NK-92 (cell line): Measurements from ENCODE around the gene CCDC127.
A peak's percentile ranks its signal among the peaks of the same experiment; 100 is the strongest.
"Not testable (repeated sequence)": the region's sequence is repeated elsewhere in the genome, so short reads cannot be mapped to it uniquely, and the experiment has no call there.

Experiments
- DNase-seq: peaks from one replicate; lab custom pipeline; 2025; ENCODE audit not compliant: unreplicated experiment; lab: John Stamatoyannopoulos, UW

The CCDC127 gene

GRCh38 chr5:217494-218456, at the start of gene CCDC127, which contains the start of gene SDHA:
Gene CCDC127, minus strand, starts transcription at chr5:218153. Its CDS starts 1,304 bp downstream, at chr5:216849.
Gene SDHA, plus strand, starts transcription at chr5:218320. Its CDS starts 36 bp downstream, at chr5:218356.
- peak; percentile 87 for DNase-seq

- DNase-seq: no peak
These were observed 49.8 kb upstream of the CCDC127 start for GRCh38 chr5:267716-268115.

- DNase-seq: not testable (repeated sequence)
These were observed 48.5 kb upstream of the CCDC127 start for GRCh38 chr5:266311-267026.

GRCh38 chr5:264338-264737, 46.4 kb upstream of the CCDC127 start:
- DNase-seq: no peak

- not testable (repeated sequence) for DNase-seq
These were observed 45.5 kb upstream of the CCDC127 start for GRCh38 chr5:263275-263974.

GRCh38 chr5:257148-257547, 39.2 kb upstream of the CCDC127 start:
- no peak for DNase-seq

GRCh38 chr5:256347-256746, 38.4 kb upstream of the CCDC127 start:
- DNase-seq: not testable (repeated sequence)

GRCh38 chr5:255116-255515, 37.2 kb upstream of the CCDC127 start:
- not testable (repeated sequence) for DNase-seq

- DNase-seq: not testable (repeated sequence)
These were observed 36.4 kb upstream of the CCDC127 start for GRCh38 chr5:254322-254721.

- DNase-seq: no peak
These were observed 34.6 kb upstream of the CCDC127 start for GRCh38 chr5:252546-252945.

GRCh38 chr5:251975-252374, 34.0 kb upstream of the CCDC127 start:
- not testable (repeated sequence) for DNase-seq

- DNase-seq: not testable (repeated sequence)
These were observed 33.6 kb upstream of the CCDC127 start for GRCh38 chr5:251538-251937.

GRCh38 chr5:251016-251415, 33.1 kb upstream of the CCDC127 start:
- not testable (repeated sequence) for DNase-seq

GRCh38 chr5:250396-250795, 32.4 kb upstream of the CCDC127 start:
- DNase-seq: not testable (repeated sequence)

- DNase-seq: not testable (repeated sequence)
These were observed 27.8 kb upstream of the CCDC127 start for GRCh38 chr5:245717-246116.

GRCh38 chr5:243683-244367, 25.9 kb upstream of the CCDC127 start:
- not testable (repeated sequence) for DNase-seq

GRCh38 chr5:241045-241669, 23.2 kb upstream of the CCDC127 start:
- DNase-seq: not testable (repeated sequence)

GRCh38 chr5:240550-240949, 22.6 kb upstream of the CCDC127 start:
- not testable (repeated sequence) for DNase-seq

GRCh38 chr5:237931-238330, 20.0 kb upstream of the CCDC127 start:
- DNase-seq: not testable (repeated sequence)

GRCh38 chr5:235527-235926, 17.6 kb upstream of the CCDC127 start:
- not testable (repeated sequence) for DNase-seq
